ENCODE measurements around the gene DEDD.
"Not testable (repeated sequence)": the region's sequence is repeated elsewhere in the genome, so short reads cannot be mapped to it uniquely, and the experiment has no call there.

The DEDD gene

DNA sequence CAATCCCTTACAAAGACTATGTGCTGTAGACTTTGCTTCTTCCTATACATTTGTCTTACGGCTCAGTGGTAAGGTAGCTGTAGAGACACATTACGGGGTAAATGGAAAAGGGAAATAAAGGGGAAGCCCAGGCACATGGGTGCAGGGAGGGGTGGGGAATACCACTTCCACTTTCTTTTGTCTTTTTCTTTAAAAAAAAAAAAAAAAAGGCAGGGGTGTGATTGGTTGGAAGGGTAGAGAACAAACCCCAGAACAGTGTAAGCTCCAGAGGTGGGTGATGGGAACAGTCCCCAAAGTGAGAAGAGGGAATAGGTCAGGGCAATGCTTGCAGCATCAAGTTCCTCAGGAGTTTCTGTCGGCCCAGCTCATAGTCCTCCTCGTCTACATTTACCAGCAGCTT lies 10.6 kb downstream of the DEDD start:
- DNase-seq, result no peak

DNA sequence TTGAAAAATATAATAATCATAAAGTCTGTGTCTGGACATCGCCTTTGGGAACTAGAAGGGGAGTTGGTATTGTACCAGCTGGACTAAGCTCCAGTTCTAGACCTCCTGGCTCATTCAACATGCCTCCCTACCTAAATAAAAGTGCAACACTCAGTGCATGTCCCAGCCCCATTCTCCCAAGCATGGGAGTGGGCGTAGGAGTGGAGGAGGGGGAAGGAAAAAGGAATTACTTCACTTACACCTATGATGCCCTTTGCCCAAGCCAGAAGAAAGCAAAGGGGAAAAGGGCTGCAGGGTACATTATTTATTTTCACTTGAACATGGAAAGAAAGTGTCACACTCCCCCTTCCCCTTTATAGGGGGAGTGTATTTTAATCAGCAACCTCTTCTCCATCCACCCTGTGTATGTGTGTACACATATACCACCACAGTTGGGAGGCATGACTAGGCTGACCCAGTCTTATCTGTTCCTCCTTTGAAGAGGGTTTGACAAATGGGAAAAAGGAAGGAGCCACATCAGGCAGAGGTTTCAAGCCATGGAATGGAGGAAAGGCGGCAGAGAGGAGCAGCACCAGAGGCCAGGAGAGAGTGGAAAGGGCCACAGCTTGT lies 11.3 kb downstream of the DEDD start:
- no peak for DNase-seq

DNA sequence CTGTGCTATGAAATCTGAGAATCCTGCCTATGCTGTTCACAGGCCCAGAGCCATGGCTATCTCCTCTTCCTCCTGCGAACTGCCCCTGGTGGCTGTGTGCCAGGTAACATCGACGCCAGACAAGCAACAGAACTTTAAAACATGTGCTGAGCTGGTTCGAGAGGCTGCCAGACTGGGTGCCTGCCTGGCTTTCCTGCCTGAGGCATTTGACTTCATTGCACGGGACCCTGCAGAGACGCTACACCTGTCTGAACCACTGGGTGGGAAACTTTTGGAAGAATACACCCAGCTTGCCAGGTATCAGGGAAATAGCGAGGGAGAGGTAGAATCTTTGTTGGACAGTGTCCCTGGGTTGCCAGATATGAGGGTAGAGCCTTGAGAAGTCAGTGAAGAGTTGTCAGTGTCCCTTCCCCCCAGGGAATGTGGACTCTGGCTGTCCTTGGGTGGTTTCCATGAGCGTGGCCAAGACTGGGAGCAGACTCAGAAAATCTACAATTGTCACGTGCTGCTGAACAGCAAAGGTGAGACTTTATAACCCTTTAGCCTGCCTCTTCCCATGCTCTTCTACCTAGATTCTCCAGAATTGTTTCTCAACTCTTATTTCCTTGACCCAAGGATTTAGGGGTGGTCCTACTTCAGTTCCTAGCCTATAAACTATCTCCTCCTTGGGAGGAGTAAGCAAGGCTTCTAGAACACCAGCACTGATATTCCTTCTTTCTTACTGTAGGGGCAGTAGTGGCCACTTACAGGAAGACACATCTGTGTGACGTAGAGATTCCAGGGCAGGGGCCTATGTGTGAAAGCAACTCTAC lies 13.2 kb downstream of the DEDD start:
- DNase-seq, result peak; percentile 65 to 78

DNA sequence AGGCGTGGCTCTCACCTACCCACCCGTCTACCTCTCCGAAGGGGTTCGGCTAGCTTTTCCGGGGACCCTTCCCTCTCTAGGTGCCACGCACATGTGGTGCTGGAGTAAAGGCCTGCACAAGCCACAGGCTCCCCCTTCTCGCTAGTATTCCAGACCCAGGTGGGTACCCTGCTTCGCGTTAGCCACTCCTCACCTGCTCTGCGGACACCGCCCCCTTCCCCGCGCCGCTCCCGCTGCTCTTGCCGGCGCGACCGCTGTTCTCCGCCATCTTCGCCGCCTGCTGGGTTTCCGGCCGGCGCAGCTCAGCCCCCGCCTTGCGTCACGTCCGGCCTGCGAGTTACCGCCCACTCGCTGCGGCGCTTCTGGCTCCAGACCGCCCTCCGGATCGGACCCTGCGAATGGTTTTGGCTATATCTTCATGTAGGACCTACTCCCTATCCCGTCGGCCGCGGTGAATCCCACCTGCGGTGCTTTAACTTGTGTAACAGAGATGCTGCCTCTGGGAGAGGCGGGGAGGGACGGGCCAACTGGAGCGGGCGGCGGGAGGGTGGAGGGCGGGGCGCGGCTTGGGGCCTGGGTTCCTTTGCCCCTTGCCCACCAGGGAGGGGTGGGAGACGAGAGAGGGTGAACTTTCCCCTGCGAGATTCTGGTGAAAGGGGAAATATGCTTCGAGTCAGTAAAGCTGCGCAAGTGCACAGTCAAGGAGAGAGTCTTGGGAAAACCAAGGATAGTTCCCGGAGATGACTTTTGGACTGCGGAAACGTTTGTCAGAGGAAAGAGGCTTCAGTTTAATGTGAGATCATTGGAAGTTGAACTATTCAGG lies 14.5 kb downstream of the DEDD start, which contains the start of the genes NIT1 and PFDN2:
Gene NIT1 (plus strand): TSS at position 347 of the 823 bp plus-strand sequence. CDS start 72 bp downstream, at position 419.
Gene PFDN2 (minus strand): TSS at position 279 of the 823 bp plus-strand sequence. CDS start 11 bp downstream, at position 268.
- DNase-seq, result peak; percentile 88 to 92

DNA sequence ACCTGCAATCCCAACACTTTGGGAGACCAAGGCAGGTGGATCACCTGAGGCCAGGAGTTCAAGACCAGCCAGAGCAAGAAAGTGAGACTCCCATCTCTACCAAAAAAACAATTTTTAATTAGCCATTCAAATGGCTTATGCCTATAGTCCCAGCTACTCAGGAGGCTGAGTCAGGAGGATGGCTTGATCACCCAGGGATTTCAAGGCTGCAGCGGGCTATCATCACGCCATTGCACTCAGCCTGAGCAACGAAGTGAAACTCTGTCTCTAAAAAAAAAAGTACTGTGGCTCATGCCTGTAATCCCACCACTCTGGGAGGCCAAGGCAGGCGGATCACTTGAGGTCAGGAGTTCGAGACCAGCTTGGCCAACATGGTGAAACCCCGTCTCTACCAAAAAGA lies 16.5 kb downstream of the DEDD start:
- not testable (repeated sequence) for DNase-seq

DNA sequence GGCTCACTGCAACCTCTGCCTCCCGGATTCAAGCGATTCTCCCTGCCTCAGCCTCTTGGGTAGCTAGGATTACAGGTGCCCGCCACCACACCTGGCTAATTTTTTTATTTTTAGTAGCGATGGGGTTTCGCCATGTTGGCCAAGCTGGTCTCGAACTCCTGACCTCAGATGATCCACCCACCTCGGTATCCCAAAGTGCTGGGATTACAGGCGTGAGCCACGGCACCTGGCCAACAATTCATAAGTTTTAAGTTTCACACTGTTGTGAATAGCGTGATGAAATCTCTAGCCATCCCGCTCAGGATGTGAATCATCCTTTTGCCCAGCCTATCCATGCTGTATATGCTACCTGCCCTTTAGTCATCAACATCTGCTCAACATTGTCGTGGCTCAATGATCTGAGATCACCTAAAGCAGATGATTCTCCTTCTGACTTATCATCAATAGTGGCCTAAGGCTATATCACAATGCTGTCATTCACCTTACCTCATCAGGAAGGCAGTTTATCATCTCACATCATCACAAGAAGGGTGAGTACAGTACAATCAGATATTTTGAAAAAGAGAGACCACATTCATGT lies 17.2 kb downstream of the DEDD start:
- peak in 1 of 2 donors; percentile 35 for DNase-seq

DNA sequence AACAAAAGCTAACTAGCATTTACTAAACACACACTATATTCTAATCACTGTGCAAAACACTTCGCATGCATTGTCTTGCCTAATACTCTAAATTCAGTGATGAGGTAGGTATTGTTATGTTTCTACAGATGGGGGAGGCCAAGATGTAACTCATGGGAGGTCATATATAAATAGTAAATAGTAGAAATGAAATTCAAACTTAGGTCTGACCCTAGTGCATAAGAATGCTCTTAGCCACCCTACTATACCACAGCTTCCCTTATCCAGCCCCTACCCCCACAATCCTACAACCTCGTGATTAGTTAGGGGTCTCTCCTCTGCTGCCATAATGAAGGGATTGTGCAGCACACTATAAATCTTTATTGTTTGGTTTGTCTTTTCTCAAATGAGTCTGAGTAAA lies 17.9 kb downstream of the DEDD start:
- no peak for DNase-seq

DNA sequence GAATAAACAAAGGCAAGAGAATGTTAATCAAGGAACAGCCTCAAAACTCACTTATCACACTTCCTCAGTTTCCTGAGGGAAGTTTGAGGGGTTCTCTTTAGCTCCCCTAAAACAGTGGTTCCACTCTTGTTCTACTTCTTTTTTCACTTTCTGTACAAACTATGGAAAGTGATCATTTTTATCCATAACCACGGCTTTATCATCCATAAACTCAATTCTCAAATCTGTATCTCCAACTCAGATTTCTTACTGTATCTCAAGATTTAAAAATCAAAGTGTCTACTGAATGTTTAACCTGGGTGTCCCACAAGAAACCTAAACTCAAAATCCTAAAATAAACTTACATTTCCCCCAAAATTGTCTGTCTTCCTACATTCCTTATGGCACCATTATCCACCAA lies 18.6 kb downstream of the DEDD start:
- no peak for DNase-seq

DNA sequence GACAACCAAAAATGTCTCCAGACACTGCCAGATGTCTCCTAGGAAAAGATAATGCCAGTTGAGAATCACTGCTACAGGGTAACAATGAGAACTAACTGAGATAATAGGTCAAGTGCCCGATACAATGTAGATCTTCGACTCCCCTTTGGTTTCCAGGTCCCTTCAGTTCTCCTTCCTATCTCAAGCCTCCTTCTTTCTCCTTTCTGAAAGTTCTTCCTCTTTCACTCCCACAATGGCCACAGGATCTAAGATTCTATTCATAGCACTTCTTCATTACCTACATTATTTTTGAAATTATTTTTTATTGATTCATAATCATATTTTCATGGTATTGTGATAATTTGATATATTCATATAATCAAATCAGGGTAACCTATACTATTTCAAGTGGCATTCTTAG lies 20.9 kb downstream of the DEDD start:
- no peak for DNase-seq

DNA sequence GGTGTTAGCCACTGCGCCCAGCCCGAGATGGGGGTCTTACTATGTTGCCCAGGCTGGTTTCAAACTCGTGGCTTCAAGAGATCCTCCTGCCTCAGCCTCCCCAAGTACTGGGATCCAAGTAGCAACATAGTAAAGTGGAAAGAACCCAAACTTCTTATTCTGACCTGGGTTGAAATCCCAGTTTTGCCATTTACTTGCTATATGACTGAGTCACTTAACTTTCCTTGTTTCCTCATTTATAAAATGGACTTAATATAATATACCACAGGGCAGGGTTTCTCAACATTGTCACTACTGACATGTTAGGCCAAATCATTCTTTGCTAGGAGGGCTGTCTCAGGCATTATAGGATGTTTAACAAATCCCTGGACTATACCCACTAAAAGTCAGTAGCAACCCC lies 21.4 kb downstream of the DEDD start:
- no peak for DNase-seq

DNA sequence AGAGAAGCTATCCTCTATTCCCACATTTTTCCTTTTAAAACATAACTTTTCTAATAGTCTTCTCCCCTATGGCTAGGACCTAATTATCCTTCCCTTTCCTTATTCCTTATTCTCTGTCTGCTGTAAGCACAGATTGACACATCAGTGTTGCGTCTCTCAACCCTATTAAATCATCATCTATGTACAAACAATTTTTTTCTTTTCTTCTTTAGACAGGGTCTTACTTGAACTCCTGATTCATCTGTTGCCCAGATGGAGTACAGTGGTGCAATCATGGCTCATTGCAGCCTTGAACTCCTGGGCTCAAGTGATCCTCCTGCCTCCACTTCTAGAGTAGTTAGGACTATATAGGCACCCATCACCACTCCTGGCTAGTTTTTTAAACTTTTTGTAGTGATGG lies 26.0 kb downstream of the DEDD start:
- DNase-seq, result no peak

DNA sequence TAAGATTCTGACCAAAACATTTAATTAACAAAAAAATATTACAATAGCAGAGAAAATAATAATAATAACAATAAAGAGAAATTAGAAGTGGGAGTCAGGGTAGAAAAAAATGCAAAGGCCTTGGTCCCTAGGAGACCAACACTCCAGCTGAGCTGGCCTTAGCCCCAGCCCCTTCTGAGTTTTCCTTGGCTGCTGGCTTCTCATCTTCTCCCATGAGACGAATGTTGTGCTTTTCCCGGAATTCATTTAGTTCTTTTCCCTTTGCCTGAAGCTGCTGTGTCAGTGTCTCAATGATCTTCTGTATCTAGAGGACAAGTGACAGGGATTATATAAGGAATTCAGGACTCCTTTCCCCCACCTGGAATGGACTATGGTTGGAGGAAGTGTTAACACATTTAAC lies 31.9 kb downstream of the DEDD start:
- no peak for DNase-seq

DNA sequence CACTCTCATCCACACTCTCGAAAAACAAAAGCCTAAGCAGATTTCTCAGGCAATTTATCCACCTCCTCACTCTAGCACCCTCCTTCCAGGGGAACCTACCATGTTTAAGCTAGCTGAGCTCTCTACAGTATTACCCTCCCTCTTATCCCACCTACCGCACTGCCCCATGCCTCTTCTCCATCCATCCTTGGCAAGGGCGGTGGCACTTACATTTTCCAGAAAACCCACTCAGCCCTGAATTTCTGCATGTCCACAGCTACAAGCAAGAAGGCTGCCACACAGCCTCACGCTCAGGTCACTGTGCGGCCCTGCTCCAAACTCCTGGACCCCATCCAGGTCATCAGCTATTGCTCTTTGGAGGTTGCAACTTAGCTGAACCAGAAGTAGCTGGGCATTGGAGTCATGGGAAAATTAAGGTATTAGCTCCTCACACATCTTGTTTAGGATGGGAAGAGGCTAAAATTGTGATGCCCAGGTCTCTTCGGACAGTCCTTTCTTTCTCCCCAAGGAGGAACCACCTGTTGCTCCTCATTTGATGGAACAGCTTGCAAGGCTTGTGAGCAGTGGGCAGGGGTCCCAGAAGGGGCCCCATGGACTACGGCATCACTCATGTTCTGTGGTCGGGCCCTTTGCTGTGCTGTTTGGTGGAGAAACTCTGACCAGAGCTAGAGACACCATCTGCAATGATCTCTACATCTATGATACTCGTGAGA lies 33.2 kb downstream of the DEDD start:
- DNase-seq, result no peak

DNA sequence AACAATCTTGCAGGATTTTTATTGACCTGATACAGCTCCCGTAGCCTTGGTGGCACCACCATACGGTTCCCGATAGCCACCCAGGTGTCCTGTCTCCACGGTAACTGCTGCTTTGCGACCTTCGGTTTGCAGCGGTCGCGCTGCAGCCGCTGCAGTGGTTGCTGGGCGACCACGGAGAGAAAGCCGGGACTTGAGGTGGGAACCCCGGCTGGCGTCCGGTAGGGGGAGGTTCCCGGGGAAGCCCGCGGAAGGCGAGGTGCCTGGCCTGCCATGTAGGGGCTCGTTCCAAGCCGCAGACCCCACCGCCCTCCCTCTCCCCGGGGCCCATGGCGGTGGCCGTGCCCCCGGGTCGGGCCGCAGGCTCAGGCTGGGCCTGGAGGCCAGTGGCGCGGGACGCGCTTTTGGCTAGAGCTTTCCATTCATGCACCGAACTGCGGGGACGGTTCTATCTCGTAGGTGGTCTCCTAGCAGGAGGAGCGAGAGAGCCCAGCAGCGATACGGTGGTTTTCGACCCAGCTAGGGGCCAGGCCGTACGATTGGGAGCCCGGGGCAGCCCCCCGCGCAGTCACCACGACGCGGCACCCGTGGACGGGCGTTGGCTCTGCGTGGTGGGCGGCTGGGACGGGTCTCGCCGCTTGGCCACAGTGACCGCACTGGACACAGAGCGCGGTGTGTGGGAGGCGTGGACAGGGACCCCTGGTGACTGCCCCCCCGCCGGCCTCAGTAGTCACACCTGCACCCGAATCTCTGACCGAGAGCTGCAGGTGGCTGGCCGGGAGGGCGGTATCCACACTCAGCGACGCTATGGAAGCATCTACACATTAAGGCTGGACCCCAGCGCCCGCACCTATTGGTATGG lies 34.0 kb downstream of the DEDD start, which contains the start of gene KLHDC9:
Gene KLHDC9 (plus strand): TSS at position 152 of the 859 bp plus-strand sequence. CDS start 175 bp downstream, at position 327.
- peak; percentile 69 to 75 for DNase-seq

DNA sequence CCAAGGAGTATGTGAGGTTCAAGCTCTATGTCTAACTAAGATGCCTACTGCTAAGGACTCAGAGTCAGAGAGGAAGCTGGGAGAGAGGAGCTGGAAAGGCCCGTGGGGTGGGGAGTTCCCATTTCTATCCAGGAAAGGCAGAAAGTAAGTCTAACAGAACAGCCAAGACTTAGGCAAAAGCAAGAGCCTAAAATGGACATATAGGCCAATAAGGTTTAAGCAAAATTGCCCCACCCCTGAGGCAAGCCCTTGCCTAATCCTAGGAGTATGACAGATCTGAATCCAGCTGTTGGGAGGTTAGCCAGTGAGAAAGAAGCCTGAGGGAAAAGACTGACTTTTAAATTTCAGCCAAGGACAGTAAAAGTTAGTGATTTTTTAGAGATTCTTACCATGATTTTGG lies 35.9 kb downstream of the DEDD start:
- DNase-seq, result no peak

DNA sequence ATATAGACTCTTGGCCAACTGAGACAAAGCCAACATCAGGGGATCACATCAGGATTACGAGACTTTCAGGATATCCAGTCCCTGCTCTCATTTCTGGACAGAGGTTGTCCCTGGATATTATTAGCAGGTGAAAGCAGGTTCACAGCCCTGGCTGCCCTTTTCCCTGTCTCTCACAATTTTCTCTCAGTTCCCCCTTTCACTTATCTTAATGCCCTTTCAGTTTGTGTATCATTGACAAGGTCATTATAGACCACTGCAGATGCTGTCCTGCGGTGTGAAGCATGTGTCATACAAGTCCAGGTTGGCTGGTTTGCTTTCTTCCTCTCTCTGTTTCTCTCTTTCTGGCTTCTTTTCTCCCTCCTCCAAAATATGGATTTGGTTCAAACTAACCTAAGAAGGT lies 36.5 kb downstream of the DEDD start:
- DNase-seq, result no peak

DNA sequence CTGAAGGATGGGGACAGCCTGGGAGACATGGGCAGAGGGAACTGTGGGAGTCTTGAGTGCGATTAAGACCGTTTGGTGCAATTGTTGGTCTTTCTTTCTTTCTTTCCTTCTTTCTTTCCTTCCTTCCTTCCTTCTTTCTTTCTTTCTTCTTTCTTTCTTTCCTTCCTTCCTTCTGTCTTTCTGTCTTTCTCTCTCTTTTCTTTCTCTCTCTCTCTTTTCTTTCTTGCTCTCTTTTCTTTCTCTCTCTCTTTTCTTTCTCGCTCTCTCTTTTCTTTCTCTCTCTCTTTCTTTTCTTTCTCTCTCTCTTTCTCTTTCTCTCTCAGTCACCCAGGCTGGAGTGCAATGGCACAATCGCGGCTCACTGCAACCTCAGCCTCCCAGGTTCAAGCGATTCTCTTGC lies 37.2 kb downstream of the DEDD start:
- DNase-seq, result no peak

DNA sequence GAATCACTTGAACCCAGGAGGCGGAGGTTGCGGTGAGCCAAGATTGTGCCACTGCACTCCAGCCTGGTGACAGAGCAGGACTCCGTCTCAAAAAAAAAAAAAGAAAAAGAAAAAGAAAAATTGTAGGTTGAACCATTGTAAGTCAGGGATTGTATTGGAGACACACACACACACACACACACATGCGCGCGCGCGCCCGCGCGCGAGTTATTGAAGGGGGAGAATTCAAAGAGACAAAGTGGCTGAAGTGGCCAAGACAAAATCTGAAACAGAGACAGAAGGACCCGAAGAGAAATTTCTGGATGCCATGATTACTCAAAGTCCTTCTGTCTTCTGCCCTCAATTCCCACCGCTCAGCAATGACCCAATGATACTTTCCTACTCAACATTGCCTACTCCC lies 38.0 kb downstream of the DEDD start:
- DNase-seq, result no peak

DNA sequence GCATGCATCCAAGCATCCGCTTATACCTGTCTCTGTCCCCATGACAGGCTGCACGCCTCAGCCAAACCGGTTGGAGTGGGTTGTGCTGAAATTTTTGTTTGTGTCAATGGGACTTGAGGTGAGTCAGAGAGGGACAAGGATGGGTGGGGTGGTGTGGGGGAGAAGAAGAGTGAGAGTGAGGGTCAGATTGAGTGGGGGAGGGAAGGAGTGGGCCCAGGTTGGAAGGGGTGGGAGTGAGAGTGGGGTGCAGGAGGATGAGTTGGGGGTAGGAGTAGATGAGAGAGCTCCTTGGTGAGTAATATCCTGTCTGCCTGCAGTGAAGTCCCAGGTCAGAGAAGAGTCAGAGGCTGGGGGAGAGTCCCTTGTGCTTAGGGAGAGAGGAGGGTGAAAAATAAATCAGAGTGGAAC lies 39.8 kb downstream of the DEDD start:
- peak; percentile 47 to 61 for DNase-seq

DNA sequence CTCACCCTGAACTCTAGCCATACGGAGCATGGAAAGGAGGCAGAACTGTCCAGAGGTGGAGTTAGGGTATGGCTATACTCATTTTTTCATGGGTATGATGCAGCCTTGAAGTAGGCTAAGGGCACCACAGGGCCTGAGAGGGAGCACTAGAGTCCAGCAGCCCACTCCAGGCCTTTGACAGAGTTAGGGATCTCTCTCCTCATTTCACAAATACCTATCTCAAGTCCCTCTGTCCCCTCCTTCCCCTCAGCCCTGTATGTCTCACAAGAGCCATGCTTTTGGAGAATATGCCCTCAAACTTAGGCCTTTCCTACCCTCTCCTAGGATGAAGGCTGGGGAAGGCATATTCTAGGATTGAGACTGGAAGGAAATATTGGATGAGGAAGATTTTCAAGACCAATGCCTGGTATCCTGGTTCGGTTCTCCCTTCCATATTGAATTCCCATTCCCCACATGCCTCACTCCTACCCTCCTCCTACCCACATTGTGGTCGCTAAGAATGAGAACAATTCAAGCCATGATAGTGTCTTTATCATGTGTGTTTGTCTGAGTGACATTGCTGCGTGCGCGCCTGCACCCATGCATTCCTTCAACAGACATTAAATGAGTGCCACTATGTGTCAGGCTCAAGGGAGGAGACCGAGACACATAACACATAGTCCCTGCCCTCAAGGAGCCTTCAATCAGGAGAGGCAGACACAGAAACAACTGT lies 40.5 kb downstream of the DEDD start:
- DNase-seq, result no peak

DNA sequence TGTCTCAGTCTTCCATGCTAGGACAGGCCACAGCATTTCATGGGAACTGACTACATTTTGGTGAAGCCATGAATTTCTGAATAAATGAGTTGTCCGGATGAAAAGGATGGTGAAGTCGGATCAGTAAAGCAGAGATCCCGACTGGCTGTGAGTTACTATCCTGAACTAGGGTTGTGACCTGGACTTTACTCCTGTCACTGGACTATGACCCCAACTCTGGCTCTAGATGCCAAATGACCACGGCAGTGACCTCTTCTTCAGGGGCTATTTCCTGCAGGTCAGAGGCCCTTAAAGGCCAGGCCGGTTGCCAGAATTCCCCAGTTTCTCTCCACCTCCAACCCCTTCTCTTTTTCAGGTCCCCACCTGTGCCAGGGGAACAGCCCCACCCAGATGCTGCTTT lies 41.4 kb downstream of the DEDD start:
- no peak for DNase-seq

Data from stimulated activated CD4-positive, alpha-beta T cell treated with anti-CD3 and anti-CD28 coated beads, Interleukin-2, amount 100 ng/mL, for 24 hours (primary cell).